ENCODE results near the gene NSD2. TPM values are rescaled to one million over a fixed set of nuclear protein-coding genes. Genes with fewer than 3 reads are reported as not detected.
"Not testable (repeated sequence)": the region's sequence is repeated elsewhere in the genome, so short reads cannot be mapped to it uniquely, and the experiment has no call there.

Gene NSD2
- total and polyA plus RNA-seq, 2 experiments from 2014 or later, result 25.7 to 30.8 TPM

DNA sequence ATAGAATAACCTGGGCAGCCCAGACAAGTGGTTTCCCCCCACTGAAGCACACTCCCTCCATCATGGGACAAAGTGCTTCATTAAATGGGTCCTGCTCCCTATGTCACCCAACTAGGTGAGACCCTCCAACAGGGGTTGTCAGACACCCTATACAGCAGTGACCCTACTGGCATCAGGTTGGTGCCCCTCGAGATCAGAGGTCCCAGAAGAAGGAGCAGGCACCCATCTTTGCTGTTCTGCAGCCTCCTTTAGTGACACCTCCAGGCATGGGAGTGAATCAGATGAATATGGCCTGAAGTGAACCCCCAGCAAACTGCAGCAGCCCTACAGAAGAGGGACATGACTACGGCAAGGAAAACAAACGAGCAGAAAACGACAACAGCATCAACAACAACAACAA is 126.5 kb downstream of the NSD2 start:
- no peak for DNase-seq (ENCODE audit: low spot score)
- Histone ChIP-seq H3K9me2 (replicated peaks; ENCODE audit: insufficient read depth) (no peaks in the 10 kb centered on the region), H3K9me3 (ENCODE audit: low read depth) (peaks cover 6% of the 10 kb centered on the region), H2AFZ (no peak overlapping the region), H3K27me3 (no peaks in the 10 kb centered on the region), H4K20me1 (ENCODE audit: insufficient read depth, poor library complexity, severe bottlenecking) (peaks cover 27% of the 10 kb centered on the region), H3K4me1 (ENCODE audit: insufficient read depth) (peaks cover 10% of the 10 kb centered on the region), H3K4me2 (peak overlapping the region; percentile 59), H3K4me3 (no peak overlapping the region), H3K27ac (peak overlapping the region; percentile 35), H3K36me3 (replicated peaks; ENCODE audit: insufficient read depth, low read depth) (no peaks in the 10 kb centered on the region), H3K79me2 (peaks cover 97% of the 10 kb centered on the region)
- TF ChIP-seq EZH2phosphoT487 (IDR thresholded peaks at IDR 0.05; ENCODE audit: low read depth, severe bottlenecking, unreplicated experiment) (no peak), EZH2 (IDR thresholded peaks at IDR 0.05; ENCODE audit: borderline replicate concordance) (no peak)
- TF ChIP-seq, protein P1, sequence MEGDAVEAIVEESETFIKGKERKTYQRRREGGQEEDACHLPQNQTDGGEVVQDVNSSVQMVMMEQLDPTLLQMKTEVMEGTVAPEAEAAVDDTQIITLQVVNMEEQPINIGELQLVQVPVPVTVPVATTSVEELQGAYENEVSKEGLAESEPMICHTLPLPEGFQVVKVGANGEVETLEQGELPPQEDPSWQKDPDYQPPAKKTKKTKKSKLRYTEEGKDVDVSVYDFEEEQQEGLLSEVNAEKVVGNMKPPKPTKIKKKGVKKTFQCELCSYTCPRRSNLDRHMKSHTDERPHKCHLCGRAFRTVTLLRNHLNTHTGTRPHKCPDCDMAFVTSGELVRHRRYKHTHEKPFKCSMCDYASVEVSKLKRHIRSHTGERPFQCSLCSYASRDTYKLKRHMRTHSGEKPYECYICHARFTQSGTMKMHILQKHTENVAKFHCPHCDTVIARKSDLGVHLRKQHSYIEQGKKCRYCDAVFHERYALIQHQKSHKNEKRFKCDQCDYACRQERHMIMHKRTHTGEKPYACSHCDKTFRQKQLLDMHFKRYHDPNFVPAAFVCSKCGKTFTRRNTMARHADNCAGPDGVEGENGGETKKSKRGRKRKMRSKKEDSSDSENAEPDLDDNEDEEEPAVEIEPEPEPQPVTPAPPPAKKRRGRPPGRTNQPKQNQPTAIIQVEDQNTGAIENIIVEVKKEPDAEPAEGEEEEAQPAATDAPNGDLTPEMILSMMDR (IDR thresholded peaks at IDR 0.05; ENCODE audit: poor library complexity), result no peak
- 95% methylated on average over 4 of the region's 4 CpGs for WGBS (ENCODE audit: low lambda C conversion rate, missing lambda C conversion rate)

DNA sequence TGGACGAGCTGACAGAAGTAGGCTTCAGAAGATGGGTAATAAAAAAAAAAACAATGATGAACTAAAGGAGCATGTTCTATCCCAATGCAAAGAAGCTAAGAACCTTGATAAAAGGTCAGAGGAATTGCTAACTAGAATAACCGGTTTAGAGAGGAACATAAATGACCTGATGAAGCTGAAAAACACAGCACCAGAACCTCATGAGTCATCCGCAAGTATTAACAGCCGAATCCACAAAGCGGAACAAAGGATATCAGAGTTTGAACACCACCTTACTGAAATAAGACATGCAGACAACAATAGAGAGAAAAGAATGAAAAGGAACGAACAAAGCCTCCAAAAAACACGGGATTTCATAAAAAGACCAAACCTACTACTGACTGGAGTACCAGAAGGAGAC is 127.1 kb downstream of the NSD2 start:
- 63% methylated on average over 7 of the region's 7 CpGs for WGBS (ENCODE audit: low lambda C conversion rate, missing lambda C conversion rate)
- no peak for TF ChIP-seq EZH2 (IDR thresholded peaks at IDR 0.05; ENCODE audit: borderline replicate concordance)
- TF ChIP-seq EZH2phosphoT487 (IDR thresholded peaks at IDR 0.05; ENCODE audit: low read depth, severe bottlenecking, unreplicated experiment), result no peak
- TF ChIP-seq, protein P1 (IDR thresholded peaks at IDR 0.05; ENCODE audit: poor library complexity), result no peak
- Histone ChIP-seq H3K9me2 (replicated peaks; ENCODE audit: insufficient read depth) (no peaks in the 10 kb centered on the region), H3K36me3 (replicated peaks; ENCODE audit: insufficient read depth, low read depth) (no peaks in the 10 kb centered on the region), H3K4me1 (ENCODE audit: insufficient read depth) (peaks cover 10% of the 10 kb centered on the region), H3K4me2 (peak overlapping the region; percentile 61), H3K27ac (peak overlapping the region; percentile 78), H3K4me3 (no peak overlapping the region), H4K20me1 (ENCODE audit: insufficient read depth, poor library complexity, severe bottlenecking) (peaks cover 29% of the 10 kb centered on the region), H3K27me3 (no peaks in the 10 kb centered on the region), H2AFZ (no peak overlapping the region), H3K9me3 (ENCODE audit: low read depth) (peaks cover 6% of the 10 kb centered on the region), H3K79me2 (peaks cover 97% of the 10 kb centered on the region)
- DNase-seq (ENCODE audit: low spot score), result peak; percentile 45

DNA sequence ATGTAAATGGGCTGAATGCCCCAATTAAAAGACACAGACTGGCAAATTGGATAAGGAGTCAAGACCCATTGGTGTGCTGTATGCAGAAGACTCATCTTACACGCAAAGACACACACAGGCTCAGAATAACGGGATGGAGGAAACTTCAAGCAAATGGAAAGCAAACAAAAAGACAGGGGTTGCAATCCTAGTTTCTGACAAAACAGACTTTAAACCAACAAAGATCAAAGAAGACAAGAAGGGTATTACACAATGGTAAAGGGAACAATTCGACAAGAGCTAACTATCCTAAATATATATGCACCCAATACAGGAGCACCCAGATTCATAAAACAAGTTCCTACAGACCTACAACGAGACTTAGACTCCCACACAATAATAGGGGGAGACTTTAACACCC is 128.1 kb downstream of the NSD2 start:
- Histone ChIP-seq H3K4me1 (ENCODE audit: insufficient read depth) (peaks cover 10% of the 10 kb centered on the region), H3K79me2 (peaks cover 97% of the 10 kb centered on the region), H4K20me1 (ENCODE audit: insufficient read depth, poor library complexity, severe bottlenecking) (peaks cover 32% of the 10 kb centered on the region)
- H3K36me3 ChIP-seq (replicated peaks; ENCODE audit: insufficient read depth, low read depth); H3K4me2 ChIP-seq; H3K4me3 ChIP-seq; H3K9me2 ChIP-seq (replicated peaks; ENCODE audit: insufficient read depth); DNase-seq (ENCODE audit: low spot score); H3K27ac ChIP-seq; H2AFZ ChIP-seq; H3K27me3 ChIP-seq; H3K9me3 ChIP-seq (ENCODE audit: low read depth): not testable (repeated sequence)
- 88% methylated on average over 4 of the region's 4 CpGs for WGBS (ENCODE audit: low lambda C conversion rate, missing lambda C conversion rate)

DNA sequence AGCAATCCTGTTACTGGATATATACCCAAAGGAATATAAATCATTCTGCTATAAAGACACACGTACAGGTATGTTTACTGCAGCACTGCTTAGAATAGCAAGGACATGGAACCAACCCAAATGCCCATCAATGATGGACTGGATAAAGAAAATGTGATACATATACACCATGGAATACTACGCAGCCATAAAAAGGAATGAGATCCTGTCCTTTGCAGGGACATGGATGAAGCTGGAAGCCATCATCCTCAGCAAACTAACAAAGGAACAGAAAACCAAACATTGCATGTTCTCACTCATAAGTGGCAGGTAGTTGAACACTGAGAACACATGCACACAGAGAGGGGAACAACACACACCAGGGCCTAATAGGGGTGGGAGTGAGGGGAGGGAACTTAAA is 132.2 kb downstream of the NSD2 start:
- H3K4me3 ChIP-seq; H3K27me3 ChIP-seq; DNase-seq (ENCODE audit: low spot score); H3K9me3 ChIP-seq (ENCODE audit: low read depth); H3K27ac ChIP-seq; H3K9me2 ChIP-seq (replicated peaks; ENCODE audit: insufficient read depth); H3K36me3 ChIP-seq (replicated peaks; ENCODE audit: insufficient read depth, low read depth); H3K4me2 ChIP-seq; H2AFZ ChIP-seq: not testable (repeated sequence)
- Histone ChIP-seq H4K20me1 (ENCODE audit: insufficient read depth, poor library complexity, severe bottlenecking) (peaks cover 42% of the 10 kb centered on the region), H3K79me2 (peaks cover 99% of the 10 kb centered on the region), H3K4me1 (ENCODE audit: insufficient read depth) (peaks cover 16% of the 10 kb centered on the region)
- 95% methylated on average over 2 of the region's 2 CpGs for WGBS (ENCODE audit: low lambda C conversion rate, missing lambda C conversion rate)
